GM18498 (cell line): ENCODE data around the gene CHRNB2.

Experiments
- ATAC-seq: cut with Tn5 transposase; IDR thresholded peaks from one replicate; pipeline ENCODE4 v1.9.1; 2021; ENCODE audit warnings: mild to moderate bottlenecking, moderate library complexity; ENCODE audit not compliant: unreplicated experiment

CHRNB2 gene

GRCh38 chr1:154608397-154609270, 41.1 kb downstream of the CHRNB2 start:
- no peak for ATAC-seq

GRCh38 chr1:154609398-154610380, 42.1 kb downstream of the CHRNB2 start:
- no peak for ATAC-seq

GRCh38 chr1:154611150-154611862, 43.7 kb downstream of the CHRNB2 start:
- ATAC-seq = no peak

- ATAC-seq = no peak
Measured at GRCh38 chr1:154614247-154614646, 46.7 kb downstream of the CHRNB2 start.

- ATAC-seq = no peak
Measured at GRCh38 chr1:154614901-154615300, 47.3 kb downstream of the CHRNB2 start.

- ATAC-seq = no peak
Measured at GRCh38 chr1:154615411-154615810, 47.8 kb downstream of the CHRNB2 start.

- ATAC-seq = no peak
Measured at GRCh38 chr1:154616659-154617345, 49.2 kb downstream of the CHRNB2 start.

- ATAC-seq = no peak
Measured at GRCh38 chr1:154619181-154619948, 51.8 kb downstream of the CHRNB2 start.

GRCh38 chr1:154620751-154621150, 53.2 kb downstream of the CHRNB2 start:
- ATAC-seq = no peak

GRCh38 chr1:154621875-154622274, 54.3 kb downstream of the CHRNB2 start:
- no peak for ATAC-seq

- no peak for ATAC-seq
Measured at GRCh38 chr1:154622503-154623039, 55.0 kb downstream of the CHRNB2 start.

- no peak for ATAC-seq
Measured at GRCh38 chr1:154623358-154623757, 55.8 kb downstream of the CHRNB2 start.

- ATAC-seq = no peak
Measured at GRCh38 chr1:154624746-154625643, 57.4 kb downstream of the CHRNB2 start.

- ATAC-seq = peak; percentile 17
Measured at GRCh38 chr1:154626456-154627256, 59.1 kb downstream of the CHRNB2 start.

GRCh38 chr1:154627257-154628120, 59.9 kb downstream of the CHRNB2 start:
- peak; percentile 58 for ATAC-seq

- no peak for ATAC-seq
Measured at GRCh38 chr1:154628121-154628405, 60.5 kb downstream of the CHRNB2 start.
